SU-DHL-6 (cell line): ENCODE results near the gene CERS6.

Experiments
- H2AFZ ChIP-seq: fragments of 200-600 bp; sonication (generic); 2 replicates; pipeline ENCODE4 v1.6.1; 2014; ENCODE audit warnings: low read depth, mild to moderate bottlenecking, moderate library complexity, mixed read lengths, antibody characterized with exemption, low read length; ENCODE audit not compliant: severe bottlenecking
- H3F3A ChIP-seq: fragments of 200-600 bp; shearing (Covaris generic); 2 replicates; pipeline ENCODE4 v1.6.0; 2016; ENCODE audit warnings: antibody characterized with exemption, mild to moderate bottlenecking; ENCODE audit not compliant: insufficient read depth
- H3K27ac ChIP-seq: fragments of 200-600 bp; sonication (generic); 2 replicates; pipeline ENCODE4 v1.5.1; 2016; ENCODE audit warnings: low read depth, mild to moderate bottlenecking, low read length, moderate library complexity, mixed read lengths
- H3K27me3 ChIP-seq: fragments of 200-600 bp; sonication (generic), shearing (Covaris generic); 2 replicates; pipeline ENCODE4 v1.6.0; 2014; ENCODE audit warnings: mild to moderate bottlenecking, low read length
- H3K36me3 ChIP-seq: fragments of 200-600 bp; sonication (generic); 2 replicates; pipeline ENCODE4 v1.6.1; 2014; ENCODE audit warnings: mild to moderate bottlenecking, low read length, mixed read lengths
- H3K4me2 ChIP-seq: fragments of 300-600, 200-600 bp; shearing (Covaris generic), sonication (generic); 2 replicates; pipeline ENCODE4 v1.6.0; 2014; ENCODE audit warnings: low read length, low read depth, mild to moderate bottlenecking; ENCODE audit not compliant: poor library complexity, severe bottlenecking
- H3K4me3 ChIP-seq: fragments of 200-600 bp; sonication (generic); 2 replicates; pipeline ENCODE4 v1.5.1; 2014; ENCODE audit warnings: antibody characterized with exemption, low read length, mild to moderate bottlenecking, mixed read lengths; ENCODE audit not compliant: insufficient read depth, poor library complexity, severe bottlenecking
- H3K79me2 ChIP-seq: fragments of 200-600 bp; sonication (generic); 2 replicates; pipeline ENCODE4 v1.6.1; 2014; ENCODE audit warnings: mild to moderate bottlenecking, low read length, moderate library complexity; ENCODE audit not compliant: insufficient read depth
- H3K9ac ChIP-seq: fragments of 200-600 bp; sonication (generic); 2 replicates; pipeline ENCODE4 v1.7.0; 2014; ENCODE audit warnings: mild to moderate bottlenecking, low read length
- H3K9me2 ChIP-seq: fragments of 200-600 bp; sonication (generic); replicated peaks from 2 replicates; pipeline ENCODE4 v1.6.1; 2014; ENCODE audit warnings: low read length; ENCODE audit not compliant: insufficient read depth
- H3K9me3 ChIP-seq: fragments of 200-600 bp; sonication (generic); 2 replicates; pipeline ENCODE4 v1.6.1; 2014; ENCODE audit warnings: low read length, mixed read lengths; ENCODE audit not compliant: insufficient read depth
- H4K20me1 ChIP-seq: fragments of 200-600 bp; sonication (generic); 2 replicates; pipeline ENCODE4 v1.6.1; 2014; ENCODE audit warnings: low read depth, mild to moderate bottlenecking, antibody characterized with exemption, low read length, moderate library complexity, mixed read lengths
- CTCF ChIP-seq: fragments of 200-600 bp; sonication (generic); IDR thresholded peaks from one replicate; pipeline ENCODE4 v1.5.1; 2017; ENCODE audit warnings: antibody characterized with exemption, mild to moderate bottlenecking, low read length, moderate library complexity; ENCODE audit not compliant: insufficient read depth, poor library complexity, severe bottlenecking
- EZH2phosphoT487 ChIP-seq: fragments of 200-600 bp; sonication (generic), shearing (Covaris generic); conservative IDR thresholded peaks from 2 replicates; pipeline ENCODE4 v1.6.1; 2018; ENCODE audit warnings: mild to moderate bottlenecking, antibody characterized with exemption, low read length, moderate library complexity, mixed read lengths

Gene CERS6

GRCh38 chr2:168723275-168723899 lies 267.3 kb downstream of the CERS6 start:
- Histone ChIP-seq H3K9ac (no peak overlapping the region), H3K27me3 (no peaks in the 10 kb centered on the region), H3K27ac (no peak overlapping the region), H3K36me3 (no peaks in the 10 kb centered on the region), H4K20me1 (no peaks in the 10 kb centered on the region), H2AFZ (no peak overlapping the region), H3K9me2 (no peaks in the 10 kb centered on the region), H3K9me3 (no peaks in the 10 kb centered on the region), H3K4me3 (no peak overlapping the region), H3K79me2 (no peaks in the 10 kb centered on the region), H3F3A (no peaks in the 10 kb centered on the region), H3K4me2 (no peak overlapping the region)
- TF ChIP-seq CTCF: no peak
- TF ChIP-seq EZH2phosphoT487: no peak

GRCh38 chr2:168726375-168726774 lies 270.3 kb downstream of the CERS6 start:
- Histone ChIP-seq H3K9me3 (no peaks in the 10 kb centered on the region), H3K27me3 (no peaks in the 10 kb centered on the region), H3K4me2 (no peak overlapping the region), H3K9ac (no peak overlapping the region), H2AFZ (no peak overlapping the region), H4K20me1 (no peaks in the 10 kb centered on the region), H3F3A (no peaks in the 10 kb centered on the region), H3K27ac (no peak overlapping the region), H3K4me3 (no peak overlapping the region), H3K9me2 (no peaks in the 10 kb centered on the region), H3K36me3 (no peaks in the 10 kb centered on the region), H3K79me2 (no peaks in the 10 kb centered on the region)
- TF ChIP-seq CTCF: no peak

- H4K20me1 ChIP-seq: no peaks in the 10 kb centered on the region
- no peaks in the 10 kb centered on the region for H3K9me3 ChIP-seq
- no peak for TF ChIP-seq EZH2phosphoT487
- no peak for TF ChIP-seq CTCF
- no peak overlapping the region for H3K9ac ChIP-seq
- no peak overlapping the region for H3K4me2 ChIP-seq
- H3K4me3 ChIP-seq: no peak overlapping the region
- no peaks in the 10 kb centered on the region for H3K9me2 ChIP-seq
- H2AFZ ChIP-seq: no peak overlapping the region
- H3K27me3 ChIP-seq: no peaks in the 10 kb centered on the region
- no peak overlapping the region for H3K27ac ChIP-seq
- no peaks in the 10 kb centered on the region for H3K36me3 ChIP-seq
- H3K79me2 ChIP-seq: no peaks in the 10 kb centered on the region
- no peaks in the 10 kb centered on the region for H3F3A ChIP-seq
Observed at GRCh38 chr2:168727904-168728470, 271.9 kb downstream of the CERS6 start.
